Measurements from ENCODE around the gene CFAP54.
"Not testable (repeated sequence)": the region's sequence is repeated elsewhere in the genome, so short reads cannot be mapped to it uniquely, and the experiment has no call there.

Gene CFAP54

DNA sequence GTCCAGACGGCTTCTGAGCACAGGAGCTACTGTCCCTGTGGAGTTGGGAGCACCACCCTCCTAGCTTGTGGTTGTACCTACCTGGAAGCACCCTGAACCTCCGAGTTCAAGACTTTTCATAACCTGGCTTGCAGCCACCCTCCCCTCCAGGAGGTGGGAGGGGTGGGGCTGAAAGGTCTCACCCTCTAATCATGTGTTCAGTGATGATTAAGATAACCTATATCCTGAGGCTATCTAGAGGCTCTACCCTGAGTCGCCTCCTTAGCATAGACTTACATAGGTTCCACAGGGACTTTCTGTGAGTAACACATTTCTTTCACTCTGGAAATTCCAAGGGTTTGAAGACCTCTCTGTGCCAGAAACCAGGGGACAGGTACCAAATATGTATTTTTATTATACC lies 146.5 kb downstream of the CFAP54 start:
- DNase-seq (ENCODE audit: low spot score), result no peak

DNA sequence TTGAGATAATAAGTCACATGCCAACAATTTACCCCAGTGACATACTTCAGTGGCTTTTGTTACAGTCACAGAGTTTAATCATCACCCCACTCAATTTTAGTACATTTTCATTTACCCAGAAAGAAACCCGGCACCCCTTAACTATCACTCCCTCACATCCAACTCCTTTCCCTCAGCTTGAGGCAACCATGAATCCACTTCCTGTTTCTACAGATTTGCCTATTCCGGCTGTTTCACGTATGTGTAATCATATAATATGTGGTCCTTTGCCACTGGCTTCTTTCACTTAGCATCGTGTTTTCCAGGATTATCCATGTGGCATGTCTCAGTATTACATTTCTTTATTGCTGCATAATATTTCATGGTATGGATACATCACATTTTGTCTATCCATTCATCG lies 147.5 kb downstream of the CFAP54 start:
- DNase-seq (ENCODE audit: low spot score), result no peak

DNA sequence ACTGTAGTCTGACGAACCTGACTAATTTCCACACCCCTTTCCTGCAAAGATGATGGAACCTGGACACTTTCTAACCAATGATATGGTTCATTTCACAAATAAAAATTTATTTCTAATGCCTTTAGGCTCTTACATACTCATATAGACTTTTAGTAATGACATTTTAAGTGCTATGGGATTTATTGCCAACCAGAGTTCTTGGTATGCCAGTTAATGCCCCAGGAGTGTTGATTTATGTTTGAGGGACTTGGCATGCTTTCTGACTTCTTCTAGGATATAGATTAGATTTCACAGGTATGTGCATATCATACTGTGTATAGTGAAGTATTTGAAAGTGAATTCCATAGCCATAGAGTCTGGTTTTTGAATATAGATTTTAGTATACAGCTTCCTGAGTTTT lies 159.5 kb downstream of the CFAP54 start:
- no peak for DNase-seq (ENCODE audit: low spot score)

DNA sequence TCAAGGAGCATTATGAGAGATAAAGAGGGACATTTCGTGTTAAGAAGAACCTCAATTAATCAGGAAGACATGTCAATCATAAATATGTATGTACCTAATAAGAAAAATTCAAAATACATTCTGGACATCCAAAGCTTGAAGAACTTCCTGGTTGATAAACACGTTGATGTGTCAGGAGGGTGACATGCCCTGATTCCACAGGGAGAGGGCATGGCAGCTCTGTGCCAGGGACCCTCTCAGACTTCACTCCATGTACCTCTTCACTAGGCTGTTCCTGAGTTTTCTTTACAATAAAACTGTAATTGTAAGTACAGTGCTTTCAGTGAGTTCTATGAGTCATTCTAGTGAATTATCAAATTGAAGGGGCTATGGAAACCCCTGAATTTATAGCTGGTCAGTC lies 163.5 kb downstream of the CFAP54 start:
- no peak for DNase-seq (ENCODE audit: low spot score)

DNA sequence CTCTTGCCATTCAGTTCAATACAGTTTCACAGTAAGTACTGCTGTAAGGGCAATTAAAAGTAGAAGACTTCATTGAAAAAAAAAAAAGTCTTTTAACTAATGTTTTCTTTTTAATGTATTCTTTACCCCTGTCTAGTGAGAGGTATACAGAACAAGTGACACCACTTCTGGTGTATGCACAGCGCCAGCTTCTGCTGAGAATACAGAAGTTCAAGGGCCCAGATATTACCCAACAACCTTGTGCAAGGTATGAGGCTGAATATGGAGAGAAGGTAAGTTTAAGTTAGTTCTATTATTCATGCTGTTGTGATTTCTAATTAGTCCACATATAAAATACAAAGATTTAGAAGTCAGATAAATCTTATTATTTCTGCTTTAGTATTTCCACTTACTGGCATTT lies 168.7 kb downstream of the CFAP54 start:
- no peak for DNase-seq (ENCODE audit: low spot score)

DNA sequence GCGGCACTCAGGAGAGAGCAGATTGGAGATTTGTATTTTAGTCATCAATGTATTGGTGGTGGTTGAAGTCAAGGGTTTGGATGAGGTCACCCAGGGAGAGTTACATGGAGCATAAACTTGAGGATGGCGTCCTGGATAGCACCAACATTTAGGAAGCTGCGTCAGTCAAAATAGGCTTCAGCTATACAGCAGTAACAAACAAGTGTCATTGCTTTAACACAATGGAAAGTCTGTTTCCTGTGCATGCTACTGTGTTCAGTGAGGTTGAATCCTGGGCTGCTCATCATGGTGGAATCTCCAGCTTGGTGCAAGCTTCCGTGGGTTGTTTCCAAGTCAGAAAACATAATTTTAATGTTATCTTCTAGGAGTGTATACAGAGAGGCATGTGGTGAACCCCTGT lies 180.4 kb downstream of the CFAP54 start:
- no peak for DNase-seq (ENCODE audit: low spot score)

DNA sequence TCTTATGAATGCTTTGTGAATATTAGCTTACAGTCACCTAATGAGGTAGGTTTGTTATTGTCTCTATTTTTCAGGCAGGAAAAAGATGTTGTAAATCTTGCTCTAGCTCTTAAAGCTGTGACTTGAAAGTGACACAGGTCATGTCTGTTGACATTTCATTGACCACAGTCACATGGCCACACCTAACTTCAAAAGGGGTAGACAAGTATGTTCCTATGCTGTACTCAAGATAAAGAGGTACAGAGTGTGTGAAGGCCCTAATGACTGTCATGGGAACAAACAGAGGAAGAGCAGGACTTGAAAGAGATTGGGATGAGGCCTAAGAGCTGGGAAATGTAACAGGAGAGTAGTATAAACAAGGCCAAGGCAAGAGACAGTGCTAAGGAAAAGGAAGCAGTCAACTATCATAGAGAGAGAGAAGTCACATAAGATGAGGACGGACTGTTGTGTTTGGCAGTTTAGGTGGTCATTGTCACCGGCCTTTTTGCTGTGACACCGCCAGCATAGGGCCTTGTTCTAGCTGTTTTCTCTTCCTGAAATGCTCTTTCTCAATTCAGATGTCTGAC lies 181.0 kb downstream of the CFAP54 start:
- no peak for DNase-seq (ENCODE audit: low spot score)

DNA sequence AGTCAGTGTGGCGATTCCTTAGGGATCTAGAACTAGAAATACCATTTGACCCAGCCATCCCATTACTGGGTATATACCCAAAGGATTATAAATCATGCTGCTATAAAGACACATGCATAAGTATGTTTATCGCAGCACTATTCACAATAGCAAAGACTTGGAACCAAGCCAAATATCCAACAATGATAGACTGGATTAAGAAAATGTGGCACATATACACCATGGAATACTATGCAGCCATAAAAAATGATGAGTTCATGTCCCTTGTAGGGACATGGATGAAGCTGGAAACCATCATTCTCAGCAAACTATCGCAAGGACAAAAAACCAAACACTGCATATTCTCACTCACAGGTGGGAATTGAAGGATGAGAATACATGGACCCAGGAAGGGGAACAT lies 186.1 kb downstream of the CFAP54 start:
- not testable (repeated sequence) for DNase-seq (ENCODE audit: low spot score)

DNA sequence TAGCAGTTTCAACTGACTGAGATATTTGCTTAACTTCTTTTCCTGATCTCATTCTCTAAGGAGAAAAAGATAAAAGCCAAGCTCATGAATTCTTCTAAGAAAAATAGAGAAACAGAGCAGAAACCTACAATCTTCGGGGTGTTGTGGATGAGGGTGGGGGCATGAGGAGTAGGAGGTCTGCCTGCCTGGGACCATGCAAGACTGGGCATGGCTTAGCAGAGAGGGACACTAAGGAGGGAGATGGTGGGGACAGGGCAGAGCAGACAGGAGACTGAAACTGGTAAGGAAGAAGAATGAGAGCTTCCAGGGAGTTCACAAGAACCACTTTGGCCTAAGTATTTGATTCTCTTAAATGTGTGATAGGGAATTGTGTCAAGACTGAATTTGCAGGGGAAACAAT lies 188.0 kb downstream of the CFAP54 start:
- no peak for DNase-seq (ENCODE audit: low spot score)

DNA sequence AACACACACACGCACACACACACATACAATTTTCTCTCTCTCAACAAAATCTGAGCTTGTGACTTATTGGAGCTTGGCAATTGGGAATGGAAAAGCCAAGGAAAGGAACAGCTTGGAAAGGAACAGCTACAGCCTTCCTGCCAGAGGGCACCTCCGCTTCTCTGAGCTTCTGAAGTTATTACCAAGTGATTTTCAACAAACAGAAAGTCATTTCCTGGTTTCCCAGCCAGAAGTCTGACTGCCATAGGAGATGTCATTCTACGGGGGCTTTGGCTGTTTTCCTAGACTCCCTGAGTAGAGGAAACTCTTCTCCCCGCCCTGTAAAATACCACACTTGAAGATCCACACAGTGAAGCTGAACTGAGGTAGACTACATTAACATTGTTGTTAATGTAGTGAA lies 198.3 kb downstream of the CFAP54 start:
- DNase-seq (ENCODE audit: low spot score), result no peak

DNA sequence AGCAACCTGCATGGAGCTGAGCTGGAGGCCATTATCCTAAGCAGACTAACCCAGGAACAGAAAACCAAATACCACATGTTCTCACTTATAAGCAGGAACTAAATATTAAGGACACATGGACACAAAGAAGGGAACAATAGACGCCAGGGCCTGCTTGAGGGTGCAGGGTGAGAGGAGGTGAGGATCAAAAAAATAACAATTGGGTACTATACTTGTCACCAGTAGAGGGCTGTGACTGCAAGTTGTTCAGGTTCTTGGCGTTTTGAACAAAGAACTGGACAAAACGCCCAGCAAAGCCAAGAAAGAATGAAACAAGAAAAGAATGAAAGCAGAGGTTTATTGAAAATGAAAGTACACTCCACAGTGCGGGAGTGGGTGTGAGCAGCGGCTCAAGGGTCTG lies 209.1 kb downstream of the CFAP54 start:
- DNase-seq (ENCODE audit: low spot score), result no peak

DNA sequence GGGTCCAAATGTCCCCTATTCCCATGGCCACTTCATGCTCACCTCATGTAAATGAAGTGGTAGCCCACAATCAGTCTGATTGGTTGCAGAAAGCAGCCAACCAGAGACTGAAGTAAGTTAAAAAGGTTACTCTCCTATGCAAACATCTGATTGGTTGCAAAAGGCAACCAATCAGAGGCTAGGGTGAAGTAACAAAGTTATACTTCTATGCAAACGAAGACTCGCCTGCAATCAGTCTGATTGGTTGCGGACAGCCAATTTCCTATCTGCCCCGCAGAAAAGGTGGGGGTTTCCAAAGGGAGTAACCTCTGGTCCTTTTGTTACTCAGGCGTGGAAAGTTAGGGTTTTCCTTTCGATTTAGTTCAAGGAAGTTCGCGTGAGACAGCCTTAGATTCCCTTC lies 209.6 kb downstream of the CFAP54 start:
- DNase-seq (ENCODE audit: low spot score), result no peak

DNA sequence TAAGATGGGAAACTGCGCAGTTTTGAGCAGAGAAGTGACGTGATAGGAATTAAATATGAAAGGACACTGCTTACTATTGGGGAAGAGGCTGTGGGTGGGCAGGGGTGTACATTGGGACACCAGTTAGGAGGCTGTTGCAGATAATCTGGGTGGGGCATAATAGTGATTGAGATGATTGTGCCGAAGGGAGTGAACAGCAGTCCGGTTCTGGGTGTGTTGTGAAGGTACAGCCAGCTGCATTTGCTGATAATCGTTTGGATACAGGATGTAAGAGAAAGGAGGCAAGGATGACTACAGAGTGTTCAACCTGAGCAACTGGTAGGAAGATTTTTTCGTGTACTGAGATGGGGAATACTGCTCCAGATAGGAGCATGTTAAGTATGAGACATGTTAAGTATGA lies 212.5 kb downstream of the CFAP54 start:
- DNase-seq (ENCODE audit: low spot score), result no peak

DNA sequence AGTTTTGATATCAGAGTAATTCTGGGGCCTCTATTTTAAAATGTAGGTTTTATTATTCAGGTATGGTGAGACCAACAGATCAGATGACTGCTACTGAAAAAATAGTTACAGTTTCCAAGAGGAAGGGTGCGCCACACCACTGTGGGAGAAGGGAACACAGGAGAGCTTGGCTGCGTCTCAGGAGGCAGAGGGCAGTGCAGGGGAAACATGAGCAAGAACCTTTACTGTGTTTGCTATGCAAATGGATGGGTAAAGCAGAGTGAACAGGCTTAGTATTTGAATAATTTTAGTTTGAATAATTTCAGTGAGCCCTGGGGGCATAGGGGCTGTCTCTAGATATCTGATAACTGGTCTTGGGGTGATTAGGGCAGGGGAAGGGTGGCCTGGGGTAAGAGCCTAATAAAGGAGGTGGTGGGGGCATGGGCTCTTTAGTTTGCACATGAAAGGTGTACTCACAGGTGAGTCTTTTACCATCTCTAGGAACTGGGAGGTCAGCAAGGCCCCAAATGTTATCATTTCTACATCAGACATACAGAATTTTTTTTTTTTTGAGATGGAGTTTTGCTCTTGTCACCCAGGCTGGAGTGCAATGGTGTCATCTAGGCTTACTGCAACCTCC lies 220.9 kb downstream of the CFAP54 start:
- DNase-seq (ENCODE audit: low spot score), result no peak

DNA sequence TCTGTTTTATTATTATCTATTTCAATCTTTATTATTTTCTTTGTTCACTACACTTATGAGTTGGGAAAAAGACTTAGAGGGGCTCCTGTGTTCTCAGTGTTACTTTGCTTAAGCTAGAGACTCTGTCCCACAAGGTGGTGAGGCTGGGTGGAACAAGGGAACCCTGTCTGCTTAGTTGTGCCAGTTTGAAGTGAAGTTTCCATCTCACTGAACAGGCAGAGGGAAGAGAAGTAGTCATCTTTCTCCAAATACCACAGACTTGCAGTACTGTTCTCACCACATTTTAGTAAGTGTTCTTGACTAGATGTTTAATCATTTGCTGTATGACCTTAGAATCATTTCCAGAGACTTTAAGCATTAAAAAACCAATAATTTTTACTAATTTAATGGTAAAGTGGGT lies 222.0 kb downstream of the CFAP54 start:
- DNase-seq (ENCODE audit: low spot score), result no peak

DNA sequence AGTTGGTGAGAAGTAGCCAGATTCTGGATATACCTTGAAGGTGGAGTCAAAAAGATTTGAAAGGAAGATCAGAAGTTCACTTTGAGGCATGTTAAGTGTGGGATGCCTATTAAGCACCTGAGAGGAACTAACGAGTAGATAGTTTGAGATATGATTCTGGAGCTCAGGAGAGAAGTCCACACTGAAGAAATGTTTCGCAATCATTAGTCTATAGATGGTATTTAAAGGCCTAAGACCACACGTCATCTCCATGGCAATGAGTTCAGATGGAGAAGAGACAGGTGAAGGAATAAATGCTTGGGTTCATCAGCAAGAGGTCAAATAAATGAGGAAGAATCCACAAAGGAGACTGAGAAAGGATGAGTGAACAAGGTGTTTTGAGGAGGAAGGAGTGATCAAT lies 224.8 kb downstream of the CFAP54 start:
- DNase-seq (ENCODE audit: low spot score), result no peak

DNA sequence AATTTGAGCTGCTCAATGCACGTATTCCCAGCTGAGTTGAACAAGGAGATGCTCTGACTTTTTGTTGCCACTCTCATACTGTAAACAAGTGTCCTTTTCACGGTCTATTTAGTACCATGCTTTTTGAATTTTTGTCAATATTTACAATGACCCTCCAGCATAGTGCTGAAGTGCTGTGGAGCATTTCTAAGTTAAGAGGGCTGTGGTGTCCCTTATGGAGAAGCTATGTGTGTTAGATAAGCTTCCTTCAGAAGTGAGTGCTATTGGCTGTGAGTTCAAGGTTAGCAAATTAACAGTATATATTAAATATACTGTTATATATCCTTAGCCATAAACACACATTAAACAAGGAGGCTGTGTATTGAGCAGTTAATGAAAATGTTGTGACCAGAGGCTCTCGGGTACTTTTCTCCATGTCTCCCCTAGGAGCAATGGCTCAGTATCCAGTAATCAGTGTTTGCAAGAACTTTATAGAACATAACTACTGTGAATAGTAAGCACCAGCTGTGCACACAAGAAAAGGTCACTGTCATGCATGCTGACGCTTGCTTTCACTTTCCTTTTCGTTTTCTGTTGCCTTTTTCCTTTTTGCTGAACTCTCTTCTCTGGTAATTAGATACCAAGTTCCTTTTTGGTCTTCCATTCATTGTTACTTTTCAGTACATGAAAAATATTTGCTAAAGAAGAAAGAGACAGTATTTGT lies 230.4 kb downstream of the CFAP54 start:
- DNase-seq (ENCODE audit: low spot score), result no peak

DNA sequence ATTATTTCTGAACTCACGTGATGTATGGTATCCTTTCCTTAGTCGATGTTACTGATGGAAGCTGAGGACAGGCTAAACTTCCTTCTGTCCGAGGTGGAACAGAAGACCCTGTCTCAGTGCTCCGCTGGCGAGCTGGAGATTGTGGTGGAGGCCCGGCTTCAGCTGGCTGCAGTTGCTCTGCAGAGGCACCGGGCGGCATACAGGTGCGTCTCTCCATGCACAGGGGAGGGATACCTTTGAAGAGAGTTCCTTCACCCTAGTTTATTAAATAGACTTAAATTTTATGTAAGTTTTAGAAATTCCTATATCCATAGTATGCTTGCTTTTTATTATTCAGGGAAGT lies 231.0 kb downstream of the CFAP54 start:
- no peak for DNase-seq (ENCODE audit: low spot score)

DNA sequence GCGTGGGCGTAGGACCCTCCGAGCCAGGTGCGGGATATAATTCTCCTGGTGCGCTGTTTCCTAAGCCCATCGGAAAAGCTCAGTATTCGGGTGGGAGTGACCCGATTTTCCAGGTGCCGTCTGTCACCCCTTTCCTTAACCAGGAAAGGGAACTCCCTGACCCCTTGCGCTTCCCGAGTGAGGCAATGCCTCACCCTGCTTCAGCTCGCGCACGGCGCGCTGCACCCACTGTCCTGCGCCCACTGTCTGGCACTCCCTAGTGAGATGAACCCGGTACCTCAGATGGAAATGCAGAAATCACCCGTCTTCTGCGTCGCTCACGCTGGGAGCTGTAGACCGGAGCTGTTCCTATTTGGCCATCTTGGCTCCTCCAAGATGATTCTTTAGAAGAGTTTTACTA lies 240.1 kb downstream of the CFAP54 start:
- not testable (repeated sequence) for DNase-seq (ENCODE audit: low spot score)

DNA sequence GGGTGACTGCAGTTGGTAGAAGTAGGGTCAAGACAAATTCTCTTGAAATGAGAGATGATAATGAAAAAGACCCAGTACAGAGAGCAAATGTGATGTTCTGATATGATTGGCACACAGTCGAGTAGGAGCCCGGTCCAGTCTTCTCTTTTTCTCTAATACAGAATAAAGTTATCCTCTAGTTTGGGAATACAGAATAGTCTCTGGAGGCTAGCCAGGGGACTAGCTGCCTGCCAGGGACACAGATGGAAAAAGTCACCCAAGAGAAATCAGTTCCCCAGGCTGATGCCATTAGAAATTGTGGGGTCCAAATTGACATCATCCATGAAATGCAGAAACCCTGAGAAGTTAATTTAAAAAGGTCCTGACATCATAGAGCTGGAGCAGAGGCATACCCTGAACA lies 240.5 kb downstream of the CFAP54 start:
- DNase-seq (ENCODE audit: low spot score), result no peak

DNA sequence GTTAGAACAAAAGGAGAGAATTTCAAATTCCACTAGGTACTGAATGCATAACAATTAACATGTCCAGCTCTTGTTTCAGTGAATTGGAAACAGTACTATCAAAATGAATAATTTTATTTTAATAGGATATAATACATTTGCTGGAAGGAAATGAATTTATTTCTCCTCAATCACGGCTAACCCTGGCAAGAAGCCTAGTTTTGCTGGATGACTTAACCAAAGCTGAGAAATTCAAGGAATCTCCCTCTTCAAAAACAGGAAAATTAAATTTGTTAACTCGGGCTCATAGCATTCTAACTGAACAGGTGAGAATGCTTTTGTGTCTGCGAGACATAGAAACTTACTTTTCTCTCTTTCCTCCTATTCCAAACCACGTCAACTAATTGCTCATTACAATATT lies 254.2 kb downstream of the CFAP54 start:
- DNase-seq (ENCODE audit: low spot score), result no peak

DNA sequence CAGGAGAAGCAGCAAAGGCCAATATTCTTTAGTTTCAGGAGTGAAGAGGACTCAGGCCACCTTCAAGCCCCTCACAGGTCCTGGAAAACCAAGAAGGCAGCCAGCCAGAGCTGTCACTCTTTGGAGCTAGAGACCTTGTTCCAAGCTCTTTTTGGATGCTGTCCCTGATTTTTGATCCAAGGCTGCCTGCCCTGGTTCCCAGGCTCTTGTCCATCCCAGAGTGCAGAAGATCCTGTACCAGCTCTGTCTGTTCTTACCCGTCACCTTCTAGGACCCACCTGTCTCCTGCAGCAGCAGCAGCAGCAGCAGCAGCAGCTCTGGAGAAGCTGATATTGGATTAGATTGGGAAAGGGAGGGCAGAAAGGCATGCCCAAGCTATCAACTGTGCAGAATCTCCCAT lies 260.6 kb downstream of the CFAP54 start:
- DNase-seq (ENCODE audit: low spot score), result no peak

DNA sequence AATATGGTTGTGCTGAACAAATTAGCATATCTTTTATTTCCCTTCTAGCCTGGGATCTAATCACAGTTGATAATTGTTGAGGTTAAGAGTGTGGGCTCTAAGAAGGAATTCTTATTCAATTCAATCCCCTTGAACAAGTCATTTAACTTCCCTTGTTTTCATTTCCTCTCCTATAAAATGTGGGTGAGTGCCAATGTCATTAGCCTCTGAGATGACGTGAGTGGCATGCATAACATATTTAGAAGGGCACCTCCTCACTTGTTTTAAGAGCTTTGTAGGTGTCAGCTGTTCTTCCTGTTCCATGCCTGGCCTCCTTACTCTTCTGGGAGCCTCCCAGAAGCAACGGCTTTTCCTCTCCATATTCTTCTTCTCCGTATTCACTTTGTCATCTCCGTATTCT lies 262.2 kb downstream of the CFAP54 start:
- no peak for DNase-seq (ENCODE audit: low spot score)

DNA sequence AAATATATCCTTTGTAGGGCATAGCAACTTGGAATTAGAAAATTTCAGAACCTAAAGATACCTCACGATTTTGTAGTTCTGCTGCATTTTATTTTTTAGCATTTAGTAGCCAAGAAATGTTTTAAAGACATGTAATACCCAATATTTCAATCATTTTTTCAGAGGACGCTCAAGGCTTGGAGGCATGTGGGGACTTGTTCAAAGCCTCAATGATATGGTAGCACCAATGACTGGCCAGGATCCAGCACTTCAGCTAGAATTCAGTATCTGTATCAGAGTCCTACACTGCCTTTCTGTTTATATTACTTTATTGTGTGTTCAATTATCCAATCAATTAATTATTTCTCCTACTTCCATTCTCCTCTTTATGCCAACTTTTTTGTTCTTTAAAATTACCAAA lies 262.8 kb downstream of the CFAP54 start:
- DNase-seq (ENCODE audit: low spot score), result no peak

Data from cerebellar cortex (tissue), 1 donor.